Measurements from ENCODE around the gene XIRP1.
"Not testable (repeated sequence)": the region's sequence is repeated elsewhere in the genome, so short reads cannot be mapped to it uniquely, and the experiment has no call there.

Gene XIRP1

GRCh38 chr3:39192490-39193092 lies at the start of gene XIRP1:
Gene XIRP1 (minus strand): TSS chr3:39192595. CDS start chr3:39189445, 3,150 bp downstream.
- no peak within 1 kb of the TSS for H3K27ac ChIP-seq
- no peak for TF ChIP-seq ZFX (IDR thresholded peaks at IDR 0.05)
- no peak for TF ChIP-seq CTCF (conservative IDR thresholded peaks at IDR 0.05)

- TF ChIP-seq CTCF (conservative IDR thresholded peaks at IDR 0.05) (no peak), ZFX (IDR thresholded peaks at IDR 0.05) (no peak)
- no peak overlapping the region for H3K27ac ChIP-seq
Measured at GRCh38 chr3:39241561-39241960, 49.2 kb upstream of the XIRP1 start.

GRCh38 chr3:39237027-39237426 lies 44.6 kb upstream of the XIRP1 start:
- no peak overlapping the region for H3K27ac ChIP-seq
- TF ChIP-seq CTCF (conservative IDR thresholded peaks at IDR 0.05) (no peak), ZFX (IDR thresholded peaks at IDR 0.05) (no peak)

GRCh38 chr3:39234651-39235050 lies 42.3 kb upstream of the XIRP1 start:
- TF ChIP-seq ZFX (IDR thresholded peaks at IDR 0.05) (no peak), CTCF (conservative IDR thresholded peaks at IDR 0.05) (no peak)
- no peak overlapping the region for H3K27ac ChIP-seq

GRCh38 chr3:39232859-39233258 lies 40.5 kb upstream of the XIRP1 start:
- no peak overlapping the region for H3K27ac ChIP-seq
- TF ChIP-seq CTCF (conservative IDR thresholded peaks at IDR 0.05), result no peak
- no peak for TF ChIP-seq ZFX (IDR thresholded peaks at IDR 0.05)

- no peak overlapping the region for H3K27ac ChIP-seq
- TF ChIP-seq ZFX (IDR thresholded peaks at IDR 0.05), result no peak
- TF ChIP-seq CTCF (conservative IDR thresholded peaks at IDR 0.05), result no peak
Measured at GRCh38 chr3:39230453-39230852, 38.1 kb upstream of the XIRP1 start.

GRCh38 chr3:39228496-39228895 lies 36.1 kb upstream of the XIRP1 start:
- TF ChIP-seq CTCF (conservative IDR thresholded peaks at IDR 0.05), result no peak
- no peak for TF ChIP-seq ZFX (IDR thresholded peaks at IDR 0.05)
- no peak overlapping the region for H3K27ac ChIP-seq

GRCh38 chr3:39227596-39227995 lies 35.2 kb upstream of the XIRP1 start:
- not testable (repeated sequence) for H3K27ac ChIP-seq
